IPS-18a (cell line): Measurements from ENCODE around the gene MGMT.

Experiments
- H3K27ac ChIP-seq: one replicate; pipeline ENCODE4 v1.5.1; 2013; ENCODE audit warnings: low read length
- H3K27me3 ChIP-seq: one replicate; pipeline ENCODE4 v1.6.1; 2013; ENCODE audit warnings: mild to moderate bottlenecking, low read length; ENCODE audit not compliant: control insufficient read depth, insufficient read depth
- H3K36me3 ChIP-seq: one replicate; pipeline ENCODE4 v1.6.1; 2013; ENCODE audit warnings: low read depth, low read length; ENCODE audit not compliant: control insufficient read depth
- H3K4me1 ChIP-seq: one replicate; pipeline ENCODE4 v1.6.1; 2013; ENCODE audit warnings: low read depth, low read length; ENCODE audit not compliant: control insufficient read depth
- H3K4me3 ChIP-seq: one replicate; pipeline ENCODE4 v1.5.1; 2013; ENCODE audit warnings: low read length
- H3K9ac ChIP-seq: one replicate; pipeline ENCODE4 v1.6.1; 2013; ENCODE audit warnings: mild to moderate bottlenecking, low read length, moderate library complexity
- H3K9me3 ChIP-seq: one replicate; pipeline ENCODE4 v1.6.1; 2013; ENCODE audit warnings: low read depth, low read length; ENCODE audit not compliant: control insufficient read depth

Gene MGMT

GRCh38 chr10:129514568-129515451, 47.8 kb downstream of the MGMT start:
- Histone ChIP-seq H3K27ac (no peak overlapping the region), H3K9ac (no peak overlapping the region), H3K36me3 (no peaks in the 10 kb centered on the region), H3K4me1 (no peaks in the 10 kb centered on the region), H3K27me3 (no peaks in the 10 kb centered on the region), H3K9me3 (no peaks in the 10 kb centered on the region), H3K4me3 (no peak overlapping the region)

- Histone ChIP-seq H3K27ac (no peak overlapping the region), H3K4me1 (peaks cover 3% of the 10 kb centered on the region), H3K27me3 (no peaks in the 10 kb centered on the region), H3K4me3 (no peak overlapping the region), H3K9ac (no peak overlapping the region), H3K9me3 (no peaks in the 10 kb centered on the region), H3K36me3 (no peaks in the 10 kb centered on the region)
Observed at GRCh38 chr10:129516846-129517679, 50.0 kb downstream of the MGMT start.

- no peaks in the 10 kb centered on the region for H3K9me3 ChIP-seq
- H3K36me3 ChIP-seq: no peaks in the 10 kb centered on the region
- no peaks in the 10 kb centered on the region for H3K27me3 ChIP-seq
- peaks cover 7% of the 10 kb centered on the region for H3K4me1 ChIP-seq
- H3K9ac ChIP-seq: no peak overlapping the region
- no peak overlapping the region for H3K4me3 ChIP-seq
- no peak overlapping the region for H3K27ac ChIP-seq
Observed at GRCh38 chr10:129517680-129518057, 50.6 kb downstream of the MGMT start.

GRCh38 chr10:129518793-129519192, 51.8 kb downstream of the MGMT start:
- Histone ChIP-seq H3K27me3 (no peaks in the 10 kb centered on the region), H3K4me3 (no peak overlapping the region), H3K4me1 (peaks cover 7% of the 10 kb centered on the region), H3K9me3 (no peaks in the 10 kb centered on the region), H3K9ac (no peak overlapping the region), H3K27ac (no peak overlapping the region), H3K36me3 (no peaks in the 10 kb centered on the region)

- Histone ChIP-seq H3K36me3 (no peaks in the 10 kb centered on the region), H3K9ac (no peak overlapping the region), H3K27me3 (no peaks in the 10 kb centered on the region), H3K4me1 (peaks cover 7% of the 10 kb centered on the region), H3K9me3 (no peaks in the 10 kb centered on the region), H3K4me3 (no peak overlapping the region), H3K27ac (no peak overlapping the region)
Observed at GRCh38 chr10:129520440-129521080, 53.5 kb downstream of the MGMT start.

- Histone ChIP-seq H3K27ac (no peak overlapping the region), H3K4me3 (no peak overlapping the region), H3K9ac (no peak overlapping the region), H3K9me3 (no peaks in the 10 kb centered on the region), H3K4me1 (peaks cover 7% of the 10 kb centered on the region), H3K36me3 (no peaks in the 10 kb centered on the region), H3K27me3 (no peaks in the 10 kb centered on the region)
Observed at GRCh38 chr10:129521161-129522025, 54.4 kb downstream of the MGMT start.

- Histone ChIP-seq H3K27ac (no peak overlapping the region), H3K27me3 (no peaks in the 10 kb centered on the region), H3K9me3 (no peaks in the 10 kb centered on the region), H3K4me3 (no peak overlapping the region), H3K9ac (no peak overlapping the region), H3K36me3 (no peaks in the 10 kb centered on the region), H3K4me1 (peaks cover 7% of the 10 kb centered on the region)
Observed at GRCh38 chr10:129522041-129522585, 55.1 kb downstream of the MGMT start.

GRCh38 chr10:129523031-129523722, 56.1 kb downstream of the MGMT start:
- no peak overlapping the region for H3K9ac ChIP-seq
- no peaks in the 10 kb centered on the region for H3K27me3 ChIP-seq
- no peaks in the 10 kb centered on the region for H3K36me3 ChIP-seq
- no peak overlapping the region for H3K4me3 ChIP-seq
- no peak overlapping the region for H3K27ac ChIP-seq
- no peaks in the 10 kb centered on the region for H3K9me3 ChIP-seq
- H3K4me1 ChIP-seq: peaks cover 7% of the 10 kb centered on the region

GRCh38 chr10:129523723-129524316, 56.8 kb downstream of the MGMT start:
- Histone ChIP-seq H3K27me3 (no peaks in the 10 kb centered on the region), H3K27ac (no peak overlapping the region), H3K4me1 (peaks cover 7% of the 10 kb centered on the region), H3K4me3 (no peak overlapping the region), H3K36me3 (no peaks in the 10 kb centered on the region), H3K9me3 (no peaks in the 10 kb centered on the region), H3K9ac (no peak overlapping the region)

GRCh38 chr10:129524936-129525335, 57.9 kb downstream of the MGMT start:
- H3K27me3 ChIP-seq: no peaks in the 10 kb centered on the region
- no peaks in the 10 kb centered on the region for H3K9me3 ChIP-seq
- no peaks in the 10 kb centered on the region for H3K36me3 ChIP-seq
- no peak overlapping the region for H3K4me3 ChIP-seq
- no peak overlapping the region for H3K9ac ChIP-seq
- H3K27ac ChIP-seq: no peak overlapping the region
- peaks cover 7% of the 10 kb centered on the region for H3K4me1 ChIP-seq
